DND-41 (cell line): Measurements from ENCODE around the gene SNAPC1.

Source experiments
- ATAC-seq: fragments of 200-7000 bp; cut with Tn5 transposase; 3 replicates; pipeline ENCODE4 v1.9.1; 2021; ENCODE audit warnings: low read depth; ENCODE audit not compliant: insufficient read depth
- DNase-seq: peaks from one replicate; pipeline ENCODE4 v3.0.0-alpha.2; 2020
- H2AFZ ChIP-seq: 2 replicates; pipeline ENCODE4 v1.6.0; 2012; ENCODE audit warnings: low read depth, low read length
- H3K27ac ChIP-seq: 2 replicates; pipeline ENCODE4 v1.5.1; 2012; ENCODE audit warnings: low read length, inconsistent platforms
- H3K27me3 ChIP-seq: fragments of 200-600 bp; sonication (generic); 2 replicates; pipeline ENCODE4 v1.6.0; 2012; ENCODE audit warnings: low read length, mild to moderate bottlenecking, inconsistent platforms; ENCODE audit not compliant: insufficient read depth, poor library complexity
- H3K36me3 ChIP-seq: 2 replicates; pipeline ENCODE4 v1.5.1; 2012; ENCODE audit warnings: low read length, inconsistent platforms; ENCODE audit not compliant: insufficient read depth
- H3K4me1 ChIP-seq: 2 replicates; pipeline ENCODE4 v1.5.1; 2012; ENCODE audit warnings: mild to moderate bottlenecking, low read length; ENCODE audit not compliant: insufficient read depth
- H3K4me2 ChIP-seq: 2 replicates; pipeline ENCODE4 v1.6.0; 2012; ENCODE audit warnings: mild to moderate bottlenecking, moderate library complexity, low read length, inconsistent platforms; ENCODE audit not compliant: insufficient read depth
- H3K4me3 ChIP-seq, 2 experiments: fragments of 200-600 bp in 1 of 2; shearing (Covaris generic) in 1 of 2; 2 replicates each; pipeline ENCODE4 v1.5.1; 2012 to 2016; ENCODE audit warnings: inconsistent platforms in 2 of 2, low read length in 2 of 2, mild to moderate bottlenecking in 2 of 2, low read depth in 1 of 2, moderate library complexity in 1 of 2
- H3K79me2 ChIP-seq: 2 replicates; pipeline ENCODE4 v1.6.0; 2012; ENCODE audit warnings: low read length, inconsistent platforms; ENCODE audit not compliant: insufficient read depth
- H3K9ac ChIP-seq: 2 replicates; pipeline ENCODE4 v1.6.0; 2012; ENCODE audit warnings: low read depth, mild to moderate bottlenecking, inconsistent platforms, low read length, moderate library complexity
- H3K9me3 ChIP-seq: 2 replicates; pipeline ENCODE4 v1.5.1; 2012; ENCODE audit warnings: low read length, moderate library complexity, mild to moderate bottlenecking, inconsistent platforms; ENCODE audit not compliant: insufficient read depth, severe bottlenecking
- H4K20me1 ChIP-seq: 2 replicates; pipeline ENCODE4 v1.6.0; 2012; ENCODE audit warnings: low read length; ENCODE audit not compliant: insufficient read depth
- CTCF ChIP-seq: IDR thresholded peaks from 2 replicates; pipeline ENCODE4 v1.5.1; 2012; ENCODE audit warnings: borderline replicate concordance, low read length, moderate library complexity, mild to moderate bottlenecking; ENCODE audit not compliant: poor library complexity, severe bottlenecking; ENCODE audit errors: extremely low read depth
- EZH2 ChIP-seq: IDR thresholded peaks from 3 replicates; pipeline ENCODE4 v1.6.1; 2012; ENCODE audit warnings: borderline replicate concordance, low read depth, mild to moderate bottlenecking, moderate library complexity, low read length, inconsistent platforms; ENCODE audit not compliant: severe bottlenecking

SNAPC1 gene

DNA sequence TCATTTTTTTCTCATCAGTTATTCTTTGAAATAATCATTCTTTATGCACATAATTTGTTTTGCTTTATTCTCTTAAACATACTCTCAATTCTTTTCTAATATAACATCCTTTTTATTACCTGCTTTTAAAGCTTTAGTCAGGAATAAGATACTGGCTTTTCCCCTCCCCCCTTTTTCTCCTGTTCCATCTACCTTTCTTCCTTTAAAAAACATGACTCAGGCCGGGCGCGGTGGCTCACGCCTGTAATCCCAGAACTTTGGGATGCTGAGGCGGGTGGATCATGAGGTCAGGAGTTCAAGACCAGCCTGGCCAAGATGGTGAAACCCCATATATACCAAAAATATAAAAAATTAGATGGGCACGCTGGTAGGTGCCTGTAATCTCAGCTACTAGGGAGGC, 41.5 kb upstream of the SNAPC1 start:
- DNase-seq = no peak
- Histone ChIP-seq H3K4me2 (no peak overlapping the region), H3K4me1 (no peaks in the 10 kb centered on the region), H4K20me1 (peaks cover 50% of the 10 kb centered on the region), H3K36me3 (peaks cover 51% of the 10 kb centered on the region), H3K79me2 (peaks cover 65% of the 10 kb centered on the region), H3K4me3 (no peak overlapping the region), H2AFZ (no peak overlapping the region), H3K9ac (no peak overlapping the region), H3K9me3 (no peaks in the 10 kb centered on the region), H3K27ac (no peak overlapping the region), H3K27me3 (no peaks in the 10 kb centered on the region)
- TF ChIP-seq CTCF (no peak), EZH2 (no peak)
- ATAC-seq = no peak

DNA sequence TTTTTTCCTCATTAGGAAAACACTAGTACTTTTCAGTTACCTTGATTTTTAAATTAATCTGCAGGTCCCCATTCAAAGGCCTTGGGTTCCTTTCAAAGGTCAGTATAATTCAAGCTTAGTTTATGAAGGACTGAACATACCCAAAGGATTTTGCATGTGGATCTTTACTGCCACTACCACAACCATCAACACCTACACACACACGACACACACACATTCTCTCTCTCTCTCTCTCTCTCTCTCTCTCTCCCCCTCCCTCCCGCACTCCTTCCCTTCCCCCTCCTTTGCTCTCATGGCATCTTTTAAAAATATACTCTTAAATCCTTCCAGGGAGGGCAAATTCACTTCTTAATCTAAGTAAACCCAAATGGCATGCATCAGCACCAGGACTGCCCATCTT, 38.1 kb upstream of the SNAPC1 start:
- H3K79me2 ChIP-seq = peaks cover 31% of the 10 kb centered on the region
- H3K4me3 ChIP-seq = no peak overlapping the region
- H4K20me1 ChIP-seq = peaks cover 27% of the 10 kb centered on the region
- no peak overlapping the region for H3K9ac ChIP-seq
- H3K27me3 ChIP-seq = no peaks in the 10 kb centered on the region
- H3K4me1 ChIP-seq = no peaks in the 10 kb centered on the region
- ATAC-seq (no peak; the same call in 2 of the 3 replicates), DNase-seq (no peak)
- no peak for TF ChIP-seq CTCF
- no peak for TF ChIP-seq EZH2
- no peak overlapping the region for H3K27ac ChIP-seq
- H3K36me3 ChIP-seq = peaks cover 85% of the 10 kb centered on the region
- H3K4me2 ChIP-seq = no peak overlapping the region
- no peaks in the 10 kb centered on the region for H3K9me3 ChIP-seq
- no peak overlapping the region for H2AFZ ChIP-seq

GRCh38 chr14:61726778-61727658, 35.2 kb upstream of the SNAPC1 start:
- Histone ChIP-seq H3K27ac (no peak overlapping the region), H2AFZ (no peak overlapping the region), H3K4me3 (no peak overlapping the region), H3K79me2 (peaks cover 11% of the 10 kb centered on the region), H3K36me3 (peaks cover 96% of the 10 kb centered on the region), H4K20me1 (peaks cover 15% of the 10 kb centered on the region; the same call in 1 of the 2 replicates), H3K9me3 (no peaks in the 10 kb centered on the region), H3K9ac (no peak overlapping the region), H3K4me2 (no peak overlapping the region), H3K4me1 (no peaks in the 10 kb centered on the region), H3K27me3 (no peaks in the 10 kb centered on the region)
- ATAC-seq (no peak), DNase-seq (no peak)
- TF ChIP-seq CTCF (no peak), EZH2 (no peak)
